ENCODE results near the gene EEIG2.

- TF ChIP-seq CTCF (IDR thresholded peaks at IDR 0.05; ENCODE audit: low read length) (no peak), EZH2 (IDR thresholded peaks at IDR 0.05; ENCODE audit: borderline replicate concordance, low read length) (no peak)
Observed at GRCh38 chr1:108590957-108591356, 31.1 kb downstream of the EEIG2 start.

Data from OCI-LY1 (cell line).